NT2/D1 (cell line): ENCODE measurements around the gene USP31.

Experiments
- DNase-seq: peaks from one replicate; pipeline ENCODE4 v3.0.0-alpha.2; 2011; ENCODE audit warnings: low read depth, low spot score
- H3K27me3 ChIP-seq: 2 replicates; pipeline ENCODE4 v1.6.0; 2011; ENCODE audit warnings: mild to moderate bottlenecking; ENCODE audit not compliant: insufficient read length, insufficient read depth
- H3K36me3 ChIP-seq: 2 replicates; pipeline ENCODE4 v1.6.1; 2011; ENCODE audit warnings: mild to moderate bottlenecking, low read length, mixed read lengths; ENCODE audit not compliant: insufficient read depth, insufficient read length
- H3K4me1 ChIP-seq: 2 replicates; pipeline ENCODE4 v1.5.1; 2011; ENCODE audit not compliant: insufficient read depth, insufficient read length
- H3K4me3 ChIP-seq: 2 replicates; pipeline ENCODE4 v1.5.1; 2011; ENCODE audit warnings: low read depth; ENCODE audit not compliant: insufficient read length
- H3K9ac ChIP-seq: 2 replicates; pipeline ENCODE4 v1.6.0; 2011; ENCODE audit warnings: low read depth; ENCODE audit not compliant: insufficient read length
- H3K9me3 ChIP-seq: 2 replicates; pipeline ENCODE4 v1.5.1; 2011; ENCODE audit warnings: mild to moderate bottlenecking, low read length; ENCODE audit not compliant: insufficient read depth
- SUZ12 ChIP-seq: IDR thresholded peaks from 2 replicates; pipeline ENCODE4 v1.6.1; 2011; ENCODE audit not compliant: insufficient read length, insufficient read depth; ENCODE audit errors: extremely low read depth
- YY1 ChIP-seq: IDR thresholded peaks from 2 replicates; pipeline ENCODE4 v1.6.1; 2011; ENCODE audit not compliant: insufficient read length, insufficient read depth
- ZNF274 ChIP-seq: IDR thresholded peaks from 2 replicates; pipeline ENCODE4 v1.6.1; 2011; ENCODE audit warnings: mild to moderate bottlenecking, low read depth, low read length

Gene USP31

GRCh38 chr16:23158114-23158513, 8.9 kb upstream of the USP31 start:
- H3K9me3 ChIP-seq, result peaks cover 22% of the 10 kb centered on the region; the same call in 1 of the 2 replicates
- no peak for DNase-seq

DNA sequence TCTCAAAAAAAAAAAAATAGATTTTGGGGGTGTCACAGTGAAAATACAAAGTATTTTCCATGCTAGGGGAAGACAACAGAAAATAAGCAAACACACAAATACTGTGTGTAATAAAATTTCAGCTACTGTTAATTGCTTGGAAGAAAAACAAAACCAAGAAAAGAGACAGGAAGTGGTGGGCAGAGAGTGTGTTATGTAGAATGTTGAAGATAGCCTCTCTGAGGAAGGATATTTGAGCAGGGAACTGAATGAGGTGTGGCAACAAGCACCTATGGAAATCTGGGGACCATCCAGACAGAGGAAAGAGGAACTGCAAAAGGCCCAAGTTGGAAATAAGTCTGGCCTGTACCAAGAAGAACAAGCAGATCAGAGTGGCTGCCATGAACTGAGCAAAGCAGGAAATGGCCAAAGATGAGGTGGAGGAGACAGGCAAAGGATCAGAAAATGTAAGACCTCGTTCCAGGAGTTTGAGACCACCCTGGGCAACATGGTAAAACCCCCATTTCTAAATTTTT, 7.8 kb upstream of the USP31 start:
- DNase-seq, result no peak
- H3K9me3 ChIP-seq, result peaks cover 22% of the 10 kb centered on the region; the same call in 1 of the 2 replicates
- no peaks in the 10 kb centered on the region for H3K4me1 ChIP-seq
- TF ChIP-seq YY1, result no peak
- TF ChIP-seq SUZ12, result no peak
- no peak for TF ChIP-seq ZNF274
- no peaks in the 10 kb centered on the region for H3K27me3 ChIP-seq
- no peak overlapping the region for H3K4me3 ChIP-seq
- H3K9ac ChIP-seq, result no peak overlapping the region
- no peaks in the 10 kb centered on the region for H3K36me3 ChIP-seq

More at GRCh38 chr16:23158114-23158513, 8.9 kb upstream of the USP31 start:
- Histone ChIP-seq H3K9ac (no peak overlapping the region), H3K36me3 (no peaks in the 10 kb centered on the region), H3K27me3 (no peaks in the 10 kb centered on the region), H3K4me1 (no peaks in the 10 kb centered on the region), H3K4me3 (no peak overlapping the region)
- TF ChIP-seq ZNF274, result no peak
- TF ChIP-seq SUZ12, result no peak
- TF ChIP-seq YY1, result no peak

DNA sequence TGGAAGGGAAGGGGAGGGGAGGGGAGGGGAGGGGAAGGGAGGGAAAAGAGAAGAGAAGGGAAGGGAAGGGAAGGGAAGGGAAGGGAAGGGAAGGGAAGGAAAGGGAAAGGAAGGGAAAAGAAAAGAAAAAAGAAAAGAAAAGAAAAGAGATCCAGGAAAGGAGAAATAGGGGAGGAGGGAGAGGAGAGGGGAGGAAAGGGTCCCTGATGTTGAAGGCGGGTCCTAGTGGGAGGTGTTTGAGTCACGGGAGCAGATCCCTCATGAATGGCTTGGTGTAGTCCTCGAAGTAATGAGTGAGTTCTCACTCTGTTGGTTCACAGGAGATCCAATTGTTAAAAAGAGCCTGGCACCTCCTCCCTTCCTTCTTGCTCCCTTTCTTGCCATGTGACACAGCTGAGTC, 6.9 kb upstream of the USP31 start:
- TF ChIP-seq YY1 (no peak), SUZ12 (no peak), ZNF274 (no peak)
- no peak overlapping the region for H3K9ac ChIP-seq
- no peak overlapping the region for H3K4me3 ChIP-seq
- peaks cover 2% of the 10 kb centered on the region for H3K27me3 ChIP-seq
- H3K9me3 ChIP-seq, result peaks cover 22% of the 10 kb centered on the region; the same call in 1 of the 2 replicates
- no peaks in the 10 kb centered on the region for H3K4me1 ChIP-seq
- no peaks in the 10 kb centered on the region for H3K36me3 ChIP-seq
- DNase-seq, result no peak

GRCh38 chr16:23155445-23156049, 6.3 kb upstream of the USP31 start:
- Histone ChIP-seq H3K36me3 (no peaks in the 10 kb centered on the region), H3K4me3 (no peak overlapping the region), H3K9me3 (peaks cover 22% of the 10 kb centered on the region; the same call in 1 of the 2 replicates), H3K9ac (no peak overlapping the region), H3K27me3 (peaks cover 7% of the 10 kb centered on the region), H3K4me1 (no peaks in the 10 kb centered on the region)
- TF ChIP-seq ZNF274 (no peak), SUZ12 (no peak), YY1 (no peak)
- DNase-seq, result no peak

GRCh38 chr16:23152386-23153178, 3.3 kb upstream of the USP31 start:
- no peaks in the 10 kb centered on the region for H3K36me3 ChIP-seq
- TF ChIP-seq YY1 (no peak), ZNF274 (no peak), SUZ12 (no peak)
- no peak overlapping the region for H3K9ac ChIP-seq
- no peaks in the 10 kb centered on the region for H3K9me3 ChIP-seq
- no peaks in the 10 kb centered on the region for H3K4me1 ChIP-seq
- no peak overlapping the region for H3K4me3 ChIP-seq
- peaks cover 13% of the 10 kb centered on the region for H3K27me3 ChIP-seq
- DNase-seq, result no peak

GRCh38 chr16:23149993-23150364, 727 bp upstream of the USP31 start:
- Histone ChIP-seq H3K36me3 (no peaks in the 10 kb centered on the region), H3K9ac (no peak overlapping the region), H3K9me3 (no peaks in the 10 kb centered on the region), H3K27me3 (peaks cover 13% of the 10 kb centered on the region), H3K4me3 (peak overlapping the region; percentile 53), H3K4me1 (peaks cover 1% of the 10 kb centered on the region)
- TF ChIP-seq SUZ12, result no peak
- TF ChIP-seq ZNF274, result no peak
- TF ChIP-seq YY1, result no peak
- no peak for DNase-seq
